T-cell (primary cell): Measurements from ENCODE around the gene TUBA3C. TPM values are rescaled to one million over a fixed set of nuclear protein-coding genes. Genes with fewer than 3 reads are reported as not detected.

ENCODE experiments used
- ATAC-seq, 4 experiments: fragments of 200-7000 bp in 3 of 4; fragments of 150-1000 bp in 1 of 4; cut with Tn5 transposase; replicated peaks in 1 of 4; 1 replicate in 3 of 4; 2 replicates in 1 of 4; pipeline ENCODE4 v1.10.0; 2021; ENCODE audit warnings: moderate library complexity in 3 of 4, mild to moderate bottlenecking in 2 of 4, moderate number of reproducible peaks in 1 of 4
- CTCF ChIA-PET, 2 donors: fragments of 300-600 bp; sonication (Branson Sonifier 250); formaldehyde crosslinking; loops; one replicate each; lab custom pipeline; 2022; ENCODE audit warnings: antibody characterized with exemption in 2 of 2; lab: Charles Lee
- POLR2A ChIA-PET, 2 donors: fragments of 300-600 bp; sonication (Branson Sonifier 250); formaldehyde crosslinking; loops; one replicate each; lab custom pipeline; 2022; ENCODE audit warnings: antibody characterized with exemption in 2 of 2; lab: Charles Lee
- DNase-seq, 35 experiments: peaks; one replicate each; pipeline versions ENCODE4 v3.0.0 to v3.0.0-alpha.2; 2013 to 2023
- H3K27ac ChIP-seq: one replicate; pipeline ENCODE4 v1.5.1; 2013; ENCODE audit warnings: low read length
- H3K27me3 ChIP-seq, 2 experiments: replicated peaks in 1 of 2; 1 replicate in 1 of 2; 2 replicates in 1 of 2; pipeline versions ENCODE4 v1.6.1 to v1.7.0; 2013; ENCODE audit warnings: low read length in 1 of 2, mixed read lengths in 1 of 2; ENCODE audit not compliant: control insufficient read depth in 2 of 2, insufficient read depth in 2 of 2; ENCODE audit errors: extremely low read depth in 1 of 2
- H3K36me3 ChIP-seq, 2 donors: 1 replicate in 1 of 2; 2 replicates in 1 of 2; pipeline versions ENCODE4 v1.6.1 to v1.7.0; 2013; ENCODE audit warnings: low read length in 1 of 2; ENCODE audit not compliant: control insufficient read depth in 2 of 2, insufficient read depth in 1 of 2; ENCODE audit errors: extremely low read depth in 1 of 2
- H3K4me1 ChIP-seq, 2 experiments: 1 replicate in 1 of 2; 2 replicates in 1 of 2; pipeline versions ENCODE4 v1.6.1 to v1.7.0; 2013; ENCODE audit warnings: low read length in 2 of 2, mixed read lengths in 1 of 2; ENCODE audit not compliant: insufficient read depth in 2 of 2, control insufficient read depth in 1 of 2; ENCODE audit errors: extremely low read depth in 1 of 2
- H3K4me3 ChIP-seq, 2 donors: 1 replicate in 1 of 2; 2 replicates in 1 of 2; pipeline versions ENCODE4 v1.5.1 to v1.7.0; 2013; ENCODE audit warnings: mild to moderate bottlenecking in 2 of 2, low read length in 1 of 2, moderate library complexity in 1 of 2; ENCODE audit not compliant: control insufficient read depth in 1 of 2; ENCODE audit errors: extremely low read depth in 1 of 2
- H3K9me3 ChIP-seq: 2 replicates; pipeline ENCODE4 v1.7.0; 2013
- H3K27ac Mint-ChIP-seq, 2 donors: one replicate each; pipeline ENCODE4 v1.8.0; 2020 to 2021; ENCODE audit warnings: mild to moderate bottlenecking in 2 of 2, mixed read lengths in 2 of 2
- H3K27me3 Mint-ChIP-seq, 2 donors: one replicate each; pipeline ENCODE4 v1.8.0; 2021 to 2022; ENCODE audit warnings: mixed read lengths in 2 of 2
- H3K36me3 Mint-ChIP-seq: one replicate; pipeline ENCODE4 v1.8.0; 2021; ENCODE audit warnings: mixed read lengths
- H3K4me1 Mint-ChIP-seq, 3 donors: one replicate each; pipeline ENCODE4 v1.8.0; 2020 to 2022; ENCODE audit warnings: mixed read lengths in 3 of 3, mild to moderate bottlenecking in 1 of 3
- H3K4me3 Mint-ChIP-seq, 3 donors: one replicate each; pipeline ENCODE4 v1.8.0; 2020 to 2022; ENCODE audit warnings: mild to moderate bottlenecking in 3 of 3, mixed read lengths in 3 of 3, moderate library complexity in 3 of 3
- H3K9me3 Mint-ChIP-seq, 3 donors: one replicate each; pipeline ENCODE4 v1.8.0; 2020 to 2022; ENCODE audit warnings: mixed read lengths in 3 of 3
- WGBS: methylation state at CpG from one replicate; pipeline ENCODE4 v1.1.5; 2013; ENCODE audit warnings: missing lambda C conversion rate; ENCODE audit not compliant: insufficient coverage; 5-methylcytosine and 5-hydroxymethylcytosine counted together
- total RNA-seq, 35 experiments: library from RNA in 6 of 35; stranded (reverse) in 6 of 35; fragments of 120-200 nt in 1 of 35; gene quantifications; one replicate each; pipeline versions ENCODE4 v1.2.1 to v1.2.4 and lab custom pipeline; 2013 to 2026

TUBA3C gene
- total RNA-seq, 5 donors from 2014 or later (not counting 1 experiment from before 2014, with no cell fraction given) = not detected

- DNase-seq (no peak), ATAC-seq (no peak)
- no peak overlapping the region for H3K4me3 ChIP-seq
- H3K36me3 ChIP-seq = no peaks in the 10 kb centered on the region
- H3K4me1 Mint-ChIP-seq = no peaks in the 10 kb centered on the region
- H3K36me3 Mint-ChIP-seq = no peaks in the 10 kb centered on the region
- H3K9me3 Mint-ChIP-seq = peaks cover 0 to 2% (median 0%) of the 10 kb centered on the region in 3 donors
- no peaks in the 10 kb centered on the region for H3K27me3 Mint-ChIP-seq
- no peak overlapping the region for H3K27ac ChIP-seq
- ChIA-PET CTCF (no interaction called here), POLR2A (no interaction called here)
- peaks cover 0 to 3% of the 10 kb centered on the region in 2 experiments for H3K27me3 ChIP-seq
- 44% methylated on average over 2 of the region's 4 CpGs for WGBS
- no peak overlapping the region for H3K4me3 Mint-ChIP-seq
- no peaks in the 10 kb centered on the region for H3K4me1 ChIP-seq
- no peak overlapping the region for H3K27ac Mint-ChIP-seq
- no peaks in the 10 kb centered on the region for H3K9me3 ChIP-seq
Measured at GRCh38 chr13:19169991-19170390, 11.6 kb downstream of the TUBA3C start.

- CTCF ChIA-PET = no interaction called here
Measured at GRCh38 chr13:19169496-19169895, 12.1 kb downstream of the TUBA3C start.

GRCh38 chr13:19161308-19161707, 20.3 kb downstream of the TUBA3C start:
- Mint-ChIP-seq H3K9me3 (peaks cover 4 to 12% (median 6%) of the 10 kb centered on the region in 3 donors), H3K4me3 (no peak overlapping the region), H3K27ac (no peak overlapping the region), H3K36me3 (no peaks in the 10 kb centered on the region), H3K4me1 (no peaks in the 10 kb centered on the region), H3K27me3 (peaks cover 0 to 2% of the 10 kb centered on the region in 2 donors)
- H3K27me3 ChIP-seq = peaks cover 0 to 2% of the 10 kb centered on the region in 2 experiments
- H3K27ac ChIP-seq = no peak overlapping the region
- no peaks in the 10 kb centered on the region for H3K36me3 ChIP-seq
- ChIA-PET POLR2A (no interaction called here), CTCF (no interaction called here)
- ATAC-seq (no peak), DNase-seq (no peak)
- WGBS = 79% methylated on average over 5 of the region's 5 CpGs
- H3K4me3 ChIP-seq = peak overlapping the region in 1 of 2 donors; percentile 5
- no peaks in the 10 kb centered on the region for H3K4me1 ChIP-seq
- peaks cover 2% of the 10 kb centered on the region for H3K9me3 ChIP-seq

More at GRCh38 chr13:19169496-19169895, 12.1 kb downstream of the TUBA3C start:
- Histone ChIP-seq H3K27ac (no peak overlapping the region), H3K36me3 (no peaks in the 10 kb centered on the region), H3K4me3 (no peak overlapping the region), H3K9me3 (no peaks in the 10 kb centered on the region), H3K4me1 (no peaks in the 10 kb centered on the region), H3K27me3 (peaks cover 0 to 3% of the 10 kb centered on the region in 2 experiments)
- H3K27ac Mint-ChIP-seq = no peak overlapping the region
- H3K4me1 Mint-ChIP-seq = no peaks in the 10 kb centered on the region
- peaks cover 0 to 3% (median 0%) of the 10 kb centered on the region in 3 donors for H3K9me3 Mint-ChIP-seq
- H3K4me3 Mint-ChIP-seq = no peak overlapping the region
- DNase-seq (no peak), ATAC-seq (no peak)
- POLR2A ChIA-PET = no interaction called here
- WGBS = 90% methylated on average over 2 of the region's 3 CpGs
- H3K36me3 Mint-ChIP-seq = no peaks in the 10 kb centered on the region
- no peaks in the 10 kb centered on the region for H3K27me3 Mint-ChIP-seq

- no peak overlapping the region for H3K4me3 ChIP-seq
- H3K9me3 ChIP-seq = peaks cover 2% of the 10 kb centered on the region
- 74% methylated on average over 8 of the region's 9 CpGs for WGBS
- Mint-ChIP-seq H3K27me3 (peaks cover 0 to 2% of the 10 kb centered on the region in 2 donors), H3K4me1 (no peaks in the 10 kb centered on the region), H3K27ac (no peak overlapping the region), H3K9me3 (peaks cover 4 to 9% (median 6%) of the 10 kb centered on the region in 3 donors), H3K4me3 (no peak overlapping the region), H3K36me3 (no peaks in the 10 kb centered on the region)
- DNase-seq (no peak), ATAC-seq (no peak)
- peaks cover 0 to 2% of the 10 kb centered on the region in 2 experiments for H3K27me3 ChIP-seq
- CTCF ChIA-PET = no interaction called here
- POLR2A ChIA-PET = no interaction called here
- H3K27ac ChIP-seq = no peak overlapping the region
- H3K4me1 ChIP-seq = no peaks in the 10 kb centered on the region
- no peaks in the 10 kb centered on the region for H3K36me3 ChIP-seq
Measured at GRCh38 chr13:19159761-19160420, 21.7 kb downstream of the TUBA3C start.

GRCh38 chr13:19159181-19159580, 22.4 kb downstream of the TUBA3C start:
- DNase-seq (no peak), ATAC-seq (no peak)
- no peak overlapping the region for H3K27ac ChIP-seq
- Mint-ChIP-seq H3K9me3 (peaks cover 3 to 8% (median 6%) of the 10 kb centered on the region in 3 donors), H3K27me3 (peaks cover 0 to 2% of the 10 kb centered on the region in 2 donors), H3K36me3 (no peaks in the 10 kb centered on the region), H3K4me1 (no peaks in the 10 kb centered on the region), H3K27ac (no peak overlapping the region), H3K4me3 (no peak overlapping the region)
- no peak overlapping the region for H3K4me3 ChIP-seq
- peaks cover 2% of the 10 kb centered on the region for H3K9me3 ChIP-seq
- 93% methylated on average over 2 of the region's 2 CpGs for WGBS
- peaks cover 0 to 2% of the 10 kb centered on the region in 2 experiments for H3K27me3 ChIP-seq
- ChIA-PET CTCF (no interaction called here), POLR2A (no interaction called here)
- H3K4me1 ChIP-seq = no peaks in the 10 kb centered on the region
- no peaks in the 10 kb centered on the region for H3K36me3 ChIP-seq

GRCh38 chr13:19158526-19159174, 23.0 kb downstream of the TUBA3C start:
- Mint-ChIP-seq H3K9me3 (peaks cover 0 to 4% (median 2%) of the 10 kb centered on the region in 3 donors), H3K27me3 (peaks cover 0 to 2% of the 10 kb centered on the region in 2 donors), H3K4me3 (no peak overlapping the region), H3K4me1 (no peaks in the 10 kb centered on the region), H3K27ac (no peak overlapping the region), H3K36me3 (no peaks in the 10 kb centered on the region)
- WGBS = 63% methylated on average over 5 of the region's 9 CpGs
- peaks cover 0 to 2% of the 10 kb centered on the region in 2 experiments for H3K27me3 ChIP-seq
- H3K9me3 ChIP-seq = peaks cover 2% of the 10 kb centered on the region
- no peaks in the 10 kb centered on the region for H3K36me3 ChIP-seq
- H3K4me3 ChIP-seq = no peak overlapping the region
- ATAC-seq = no peak
- ChIA-PET POLR2A (no interaction called here), CTCF (no interaction called here)
- H3K4me1 ChIP-seq = no peaks in the 10 kb centered on the region
- DNase-seq = no peak
- H3K27ac ChIP-seq = no peak overlapping the region
